ENCODE data around the gene ORC3. TPM values are rescaled to one million over a fixed set of nuclear protein-coding genes. Genes with fewer than 3 reads are reported as not detected.

ORC3 gene
- total RNA-seq, 1 experiment from 2014 or later = 32.7 TPM

GRCh38 chr6:87586371-87587077, 3.4 kb upstream of the ORC3 start:
- Mint-ChIP-seq H3K27me3 (ENCODE audit: unreplicated experiment) (no peaks in the 10 kb centered on the region), H3K4me3 (ENCODE audit: low read depth, unreplicated experiment) (no peak overlapping the region), H3K4me1 (ENCODE audit: low read depth, unreplicated experiment) (peaks cover 23% of the 10 kb centered on the region), H3K9me3 (ENCODE audit: low read depth, unreplicated experiment) (no peaks in the 10 kb centered on the region), H3K27ac (ENCODE audit: unreplicated experiment) (no peak overlapping the region), H3K36me3 (ENCODE audit: insufficient read depth, unreplicated experiment) (peaks cover 25% of the 10 kb centered on the region)
- CTCF ChIA-PET = no interaction called here
- intact Hi-C loops (cut with micrococcal nuclease; ENCODE audit: unreplicated experiment) = no loop called here
- TF ChIP-seq CTCF (IDR thresholded peaks at IDR 0.05; ENCODE audit: unreplicated experiment) = no peak
- no TSS peak for BruUV-seq (replicated peaks)
- DNase-seq = no peak

- no peaks in the 10 kb centered on the region for H3K9me3 Mint-ChIP-seq (ENCODE audit: low read depth, unreplicated experiment)
- peak overlapping the region; percentile 77 for H3K27ac Mint-ChIP-seq (ENCODE audit: unreplicated experiment)
- H3K4me1 Mint-ChIP-seq (ENCODE audit: low read depth, unreplicated experiment) = peaks cover 23% of the 10 kb centered on the region
- H3K4me3 Mint-ChIP-seq (ENCODE audit: low read depth, unreplicated experiment) = peak overlapping the region; percentile 88
- H3K36me3 Mint-ChIP-seq (ENCODE audit: insufficient read depth, unreplicated experiment) = peaks cover 25% of the 10 kb centered on the region
- BruUV-seq (replicated peaks) = no TSS peak
- DNase-seq = no peak
- intact Hi-C loops (cut with micrococcal nuclease; ENCODE audit: unreplicated experiment) = no loop called here
- no peak for TF ChIP-seq CTCF (IDR thresholded peaks at IDR 0.05; ENCODE audit: unreplicated experiment)
- CTCF ChIA-PET = interaction anchor here (0.7 kb wide), 1 partner anchor 26 kb away, joined by 3 read pairs; no protein-coding TSS in a partner anchor
- no peaks in the 10 kb centered on the region for H3K27me3 Mint-ChIP-seq (ENCODE audit: unreplicated experiment)
Observed at GRCh38 chr6:87588756-87589407, 1.1 kb upstream of the ORC3 start.

- CTCF ChIA-PET = no interaction called here
- H3K27ac Mint-ChIP-seq (ENCODE audit: unreplicated experiment) = peak overlapping the region; percentile 77
- intact Hi-C loops (cut with micrococcal nuclease; ENCODE audit: unreplicated experiment) = loop anchor here (10.0 kb wide), 1 partner anchor 196 kb away; no protein-coding TSS in a partner anchor
- peaks cover 23% of the 10 kb centered on the region for H3K4me1 Mint-ChIP-seq (ENCODE audit: low read depth, unreplicated experiment)
- BruUV-seq (replicated peaks) = TSS peak; percentile 78
- TF ChIP-seq CTCF (IDR thresholded peaks at IDR 0.05; ENCODE audit: unreplicated experiment) = no peak
- DNase-seq = no peak
- no peaks in the 10 kb centered on the region for H3K9me3 Mint-ChIP-seq (ENCODE audit: low read depth, unreplicated experiment)
- peaks cover 25% of the 10 kb centered on the region for H3K36me3 Mint-ChIP-seq (ENCODE audit: insufficient read depth, unreplicated experiment)
- peak overlapping the region; percentile 88 for H3K4me3 Mint-ChIP-seq (ENCODE audit: low read depth, unreplicated experiment)
- H3K27me3 Mint-ChIP-seq (ENCODE audit: unreplicated experiment) = no peaks in the 10 kb centered on the region
Observed at GRCh38 chr6:87590417-87590880, 514 bp downstream of the ORC3 start.

GRCh38 chr6:87590990-87591389, 1.1 kb downstream of the ORC3 start:
- Mint-ChIP-seq H3K4me3 (ENCODE audit: low read depth, unreplicated experiment) (peak overlapping the region; percentile 88), H3K27ac (ENCODE audit: unreplicated experiment) (peak overlapping the region; percentile 77)
- TF ChIP-seq CTCF (IDR thresholded peaks at IDR 0.05; ENCODE audit: unreplicated experiment) = no peak

More at GRCh38 chr6:87590990-87591389, 1.1 kb downstream of the ORC3 start:
- intact Hi-C loops (cut with micrococcal nuclease; ENCODE audit: unreplicated experiment) = loop anchor here (10.0 kb wide), 1 partner anchor 196 kb away; no protein-coding TSS in a partner anchor
- Mint-ChIP-seq H3K4me1 (ENCODE audit: low read depth, unreplicated experiment) (peaks cover 23% of the 10 kb centered on the region), H3K27me3 (ENCODE audit: unreplicated experiment) (no peaks in the 10 kb centered on the region), H3K36me3 (ENCODE audit: insufficient read depth, unreplicated experiment) (peaks cover 25% of the 10 kb centered on the region), H3K9me3 (ENCODE audit: low read depth, unreplicated experiment) (no peaks in the 10 kb centered on the region)
- DNase-seq = no peak
- BruUV-seq (replicated peaks) = no TSS peak
- CTCF ChIA-PET = no interaction called here
